GM18951 (cell line): ENCODE measurements around the gene TRAK2.
"Not testable (repeated sequence)": the region's sequence is repeated elsewhere in the genome, so short reads cannot be mapped to it uniquely, and the experiment has no call there.

Experiments used
- POLR2A ChIP-seq: IDR thresholded peaks from 4 replicates; pipeline ENCODE4 v1.6.1; 2011; ENCODE audit warnings: mild to moderate bottlenecking; ENCODE audit not compliant: insufficient read length, insufficient read depth; ENCODE audit errors: extremely low read depth
- in situ Hi-C: fragments of 300-500 bp; cut with MboI; formaldehyde crosslinking; loops from one replicate; pipeline ENCODE4 v1.12.0; 2022; ENCODE audit warnings: low sequenced_read_pairs, mixed read lengths, inconsistent platforms; ENCODE audit not compliant: unreplicated experiment

TRAK2 gene, protein sequence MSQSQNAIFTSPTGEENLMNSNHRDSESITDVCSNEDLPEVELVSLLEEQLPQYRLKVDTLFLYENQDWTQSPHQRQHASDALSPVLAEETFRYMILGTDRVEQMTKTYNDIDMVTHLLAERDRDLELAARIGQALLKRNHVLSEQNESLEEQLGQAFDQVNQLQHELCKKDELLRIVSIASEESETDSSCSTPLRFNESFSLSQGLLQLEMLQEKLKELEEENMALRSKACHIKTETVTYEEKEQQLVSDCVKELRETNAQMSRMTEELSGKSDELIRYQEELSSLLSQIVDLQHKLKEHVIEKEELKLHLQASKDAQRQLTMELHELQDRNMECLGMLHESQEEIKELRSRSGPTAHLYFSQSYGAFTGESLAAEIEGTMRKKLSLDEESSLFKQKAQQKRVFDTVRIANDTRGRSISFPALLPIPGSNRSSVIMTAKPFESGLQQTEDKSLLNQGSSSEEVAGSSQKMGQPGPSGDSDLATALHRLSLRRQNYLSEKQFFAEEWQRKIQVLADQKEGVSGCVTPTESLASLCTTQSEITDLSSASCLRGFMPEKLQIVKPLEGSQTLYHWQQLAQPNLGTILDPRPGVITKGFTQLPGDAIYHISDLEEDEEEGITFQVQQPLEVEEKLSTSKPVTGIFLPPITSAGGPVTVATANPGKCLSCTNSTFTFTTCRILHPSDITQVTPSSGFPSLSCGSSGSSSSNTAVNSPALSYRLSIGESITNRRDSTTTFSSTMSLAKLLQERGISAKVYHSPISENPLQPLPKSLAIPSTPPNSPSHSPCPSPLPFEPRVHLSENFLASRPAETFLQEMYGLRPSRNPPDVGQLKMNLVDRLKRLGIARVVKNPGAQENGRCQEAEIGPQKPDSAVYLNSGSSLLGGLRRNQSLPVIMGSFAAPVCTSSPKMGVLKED

DNA sequence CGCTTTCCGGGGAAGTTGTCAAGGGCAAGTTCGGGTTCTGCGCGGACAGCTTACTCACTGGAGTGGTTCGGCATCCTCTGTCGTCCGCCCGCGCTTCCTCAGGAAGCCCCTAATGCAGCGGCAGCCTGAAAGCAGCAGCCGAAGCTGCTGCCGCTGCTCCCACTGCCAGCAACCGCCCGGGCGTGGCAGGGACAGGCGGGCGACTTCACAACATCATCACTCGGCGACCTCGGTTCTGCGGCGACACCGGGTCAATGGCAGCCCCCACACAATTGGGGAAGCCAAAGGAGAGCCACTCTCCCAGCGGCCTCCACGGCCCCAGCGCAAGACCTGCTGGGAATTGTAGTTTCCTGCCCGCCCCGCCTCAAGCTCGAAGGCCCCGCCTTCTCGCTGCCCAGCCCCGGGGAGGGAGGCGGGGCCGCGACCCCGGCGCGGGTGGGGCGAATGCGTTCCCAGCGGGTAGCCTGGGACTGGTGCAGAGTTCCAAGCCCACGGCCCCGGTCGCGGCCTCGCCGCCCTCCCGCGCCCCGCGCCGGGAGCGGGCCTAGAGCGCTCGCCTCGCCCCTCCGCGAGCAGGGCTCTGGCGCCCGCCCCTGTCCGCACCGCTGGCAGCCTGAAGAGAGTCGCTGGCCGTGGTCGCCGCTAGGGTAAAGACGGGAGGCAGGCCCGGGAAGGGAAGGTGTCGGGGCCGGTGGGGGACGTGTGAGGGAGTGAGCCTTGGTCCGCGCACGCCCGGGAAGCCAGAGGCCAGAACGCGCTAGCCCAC is at the start of gene TRAK2, which contains the start of gene STRADB:
Gene TRAK2, minus strand, starts transcription at position 167 of the 766 bp plus-strand sequence. CDS start 30,951 bp downstream, outside the sequence.
Gene STRADB, plus strand, starts transcription at position 449 of the 766 bp plus-strand sequence. CDS start 3,101 bp downstream, outside the sequence.
- in situ Hi-C loops = no loop called here
- peak; percentile 94 for TF ChIP-seq POLR2A

DNA sequence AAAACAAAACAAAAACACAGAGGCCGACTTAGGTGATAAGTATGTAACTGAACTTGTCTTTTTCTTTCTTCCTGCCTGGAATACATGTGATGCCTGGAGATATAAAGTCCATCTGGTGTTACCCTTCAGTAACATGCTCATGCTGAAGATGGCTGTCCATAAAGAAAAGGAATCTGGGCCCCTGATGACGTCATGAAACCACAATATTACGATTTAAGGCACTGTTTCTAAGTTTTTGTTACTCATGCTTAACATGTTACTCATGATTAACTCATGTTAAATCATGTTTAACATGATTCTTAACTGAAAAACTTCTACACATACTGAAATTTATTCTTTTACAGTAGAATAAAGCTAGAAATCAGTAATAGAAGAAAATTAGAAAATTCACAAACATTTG is 49.3 kb upstream of the TRAK2 start:
- TF ChIP-seq POLR2A = no peak
- in situ Hi-C loops = no loop called here

DNA sequence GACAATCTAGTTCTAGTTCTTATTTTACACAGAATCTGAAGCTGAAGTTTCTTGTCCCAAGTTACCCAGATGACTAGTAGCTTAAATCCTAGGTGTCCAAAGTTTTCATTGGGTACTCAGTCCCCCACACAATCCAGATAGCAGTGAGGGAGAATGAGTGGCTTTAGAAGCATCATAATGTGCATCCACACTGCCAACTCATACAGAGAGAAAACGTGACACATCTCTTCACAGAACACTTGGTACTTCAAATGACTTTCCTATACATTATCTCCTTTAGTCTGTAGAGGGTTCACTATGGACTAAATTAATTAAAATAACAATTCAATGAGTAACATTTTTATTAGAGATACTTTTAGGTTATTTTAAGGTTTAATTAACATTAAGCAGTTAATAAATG is 45.5 kb upstream of the TRAK2 start:
- in situ Hi-C loops = no loop called here

GRCh38 chr2:201490291-201490690 is 39.0 kb upstream of the TRAK2 start:
- no peak for TF ChIP-seq POLR2A
- in situ Hi-C loops = no loop called here

More for the DNA sequence above, 45.5 kb upstream of the TRAK2 start:
- no peak for TF ChIP-seq POLR2A

DNA sequence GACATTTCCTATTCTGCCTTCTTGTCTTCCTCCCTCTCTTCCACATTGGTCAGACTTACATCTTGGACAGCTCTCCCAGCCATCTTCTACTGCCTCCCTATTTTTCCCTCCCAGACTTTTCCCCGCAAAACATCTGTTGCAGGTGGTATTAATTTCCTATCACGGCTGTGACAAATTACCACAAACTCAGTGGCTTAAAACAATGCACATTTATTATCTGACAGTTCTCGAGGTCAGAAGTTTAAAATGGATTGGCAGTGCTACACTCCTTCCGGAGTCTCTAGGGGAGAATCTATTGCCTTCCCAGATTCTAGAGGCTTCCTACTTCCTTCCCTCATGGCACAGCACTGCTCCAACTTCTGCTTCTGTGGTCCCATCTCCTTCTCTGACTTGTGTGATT is 33.5 kb upstream of the TRAK2 start:
- TF ChIP-seq POLR2A = no peak
- in situ Hi-C loops = no loop called here

DNA sequence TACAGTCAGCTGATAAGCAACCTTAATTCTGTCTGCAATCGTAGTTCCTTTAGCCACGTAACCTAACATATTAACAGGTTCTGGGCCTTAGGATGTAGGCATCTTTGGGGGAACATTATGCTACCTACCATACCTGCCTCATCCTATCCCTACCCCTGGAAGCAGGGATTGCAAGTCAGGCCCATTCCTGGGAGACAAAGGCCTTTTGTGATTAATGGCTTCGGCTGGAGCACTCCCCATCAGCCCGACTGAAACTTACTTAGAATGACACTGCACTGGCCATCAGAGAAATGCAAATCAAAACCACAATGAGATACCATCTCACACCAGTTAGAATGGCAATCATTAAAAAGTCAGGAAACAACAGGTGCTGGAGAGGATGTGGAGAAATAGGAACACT is 32.5 kb upstream of the TRAK2 start:
- in situ Hi-C loops = not testable (repeated sequence)

DNA sequence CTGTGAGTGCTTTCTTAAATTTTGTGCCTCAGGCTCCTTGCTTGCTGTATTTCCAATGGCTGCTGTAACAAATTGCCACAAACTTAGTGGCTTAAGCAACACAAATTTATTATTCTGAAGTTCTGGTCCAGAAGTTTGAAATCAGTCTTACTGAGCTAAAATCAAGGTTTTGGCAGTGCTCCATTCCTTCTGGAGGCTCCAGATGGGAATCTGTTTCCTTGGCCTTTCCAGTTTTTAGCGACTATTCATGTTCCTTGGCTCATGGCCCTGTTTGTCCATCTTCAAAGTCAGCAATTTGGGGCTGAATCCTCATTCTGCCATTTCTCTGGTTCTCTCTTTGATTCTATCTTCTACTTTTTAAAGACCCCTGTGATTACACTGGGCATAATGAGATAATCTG is 32.1 kb upstream of the TRAK2 start:
- no peak for TF ChIP-seq POLR2A
- in situ Hi-C loops = no loop called here

GRCh38 chr2:201482543-201482942 is 31.3 kb upstream of the TRAK2 start:
- in situ Hi-C loops = no loop called here
- TF ChIP-seq POLR2A = no peak

DNA sequence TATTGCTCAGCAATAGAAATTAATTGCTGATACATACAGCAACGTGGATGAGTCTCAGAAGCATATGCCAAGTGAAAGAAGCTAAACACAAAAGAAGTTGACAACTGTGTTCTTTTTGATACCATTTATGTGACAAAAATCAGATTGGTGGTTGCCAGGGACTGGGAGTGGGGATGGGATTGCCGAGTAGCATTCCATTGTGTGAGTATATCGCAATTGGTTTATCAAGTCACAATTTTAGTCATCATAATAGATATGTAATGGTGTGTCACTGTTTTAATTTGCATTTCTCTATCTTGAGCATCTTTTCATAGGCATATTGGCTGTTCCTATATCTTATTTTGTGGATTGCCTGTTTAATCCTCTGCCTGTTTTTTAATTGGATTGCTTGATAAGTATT is 21.2 kb upstream of the TRAK2 start:
- in situ Hi-C loops = no loop called here

DNA sequence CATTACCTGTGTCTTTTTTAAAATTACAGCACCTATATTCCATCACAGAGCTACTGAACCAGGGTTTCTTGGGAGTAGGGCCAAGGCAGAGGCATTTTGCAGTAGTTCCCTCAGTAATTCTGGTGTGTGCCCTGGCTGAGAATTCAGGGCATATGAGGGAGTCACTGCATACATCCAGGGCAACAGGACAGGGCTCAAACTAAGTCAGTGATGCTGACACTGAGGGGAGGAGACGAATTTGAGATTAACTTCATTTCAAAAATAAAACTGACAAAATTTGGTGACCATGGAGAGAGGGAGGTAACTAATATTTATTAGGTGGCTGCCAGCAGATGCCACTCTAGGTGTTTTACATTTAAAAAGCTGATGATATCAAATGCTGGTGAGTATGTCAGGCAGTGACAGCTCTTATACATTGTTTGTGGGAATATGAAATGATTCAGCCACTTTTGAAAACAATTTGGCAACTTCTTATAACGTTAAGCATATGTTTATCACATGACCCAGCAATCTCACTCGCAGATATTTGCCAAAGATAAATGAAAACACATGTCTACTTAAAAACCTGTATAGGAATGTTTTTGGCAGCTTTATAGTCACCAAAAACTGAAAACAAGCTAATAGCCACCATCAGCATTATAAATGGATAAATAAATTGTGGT is 20.6 kb upstream of the TRAK2 start:
- in situ Hi-C loops = no loop called here

More for the DNA sequence above, 21.2 kb upstream of the TRAK2 start:
- no peak for TF ChIP-seq POLR2A

GRCh38 chr2:201470821-201471731 is 19.8 kb upstream of the TRAK2 start:
- in situ Hi-C loops = no loop called here
- TF ChIP-seq POLR2A = no peak

More for the DNA sequence above, 20.6 kb upstream of the TRAK2 start:
- TF ChIP-seq POLR2A = no peak
